WERI-Rb-1 (cell line): ENCODE measurements around the gene DNAJC11.

Source experiments
- DNase-seq: peaks from one replicate; pipeline ENCODE4 v3.0.0-alpha.2; 2020
- H3K27ac ChIP-seq: fragments of 250-450 bp; sonication (Bioruptor Pico); 2 replicates; pipeline ENCODE4 v1.5.1; 2020; ENCODE audit warnings: mild to moderate bottlenecking, moderate library complexity
- H3K27me3 ChIP-seq: fragments of 250-450 bp; sonication (Bioruptor Pico); 2 replicates; pipeline ENCODE4 v1.5.1; 2021; ENCODE audit warnings: mild to moderate bottlenecking, low read depth, moderate library complexity; ENCODE audit not compliant: insufficient read depth, severe bottlenecking
- H3K36me3 ChIP-seq: fragments of 250-450 bp; sonication (Bioruptor Pico); 2 replicates; pipeline ENCODE4 v1.5.1; 2020; ENCODE audit warnings: mild to moderate bottlenecking, moderate library complexity
- H3K4me3 ChIP-seq: 2 replicates; pipeline ENCODE4 v1.5.1; 2011; ENCODE audit warnings: low read depth, mild to moderate bottlenecking, control low read depth, low read length
- H3K9me3 ChIP-seq: fragments of 250-450 bp; sonication (Bioruptor Pico); 2 replicates; pipeline ENCODE4 v1.5.1; 2021; ENCODE audit warnings: mild to moderate bottlenecking, moderate library complexity; ENCODE audit not compliant: severe bottlenecking
- TF ChIP-seq, protein P1 (sequence below): IDR thresholded peaks from 2 replicates; pipeline ENCODE4 v1.5.1; 2011; ENCODE audit warnings: low read depth, mild to moderate bottlenecking, control low read depth, inconsistent platforms, low read length

Gene DNAJC11

DNA sequence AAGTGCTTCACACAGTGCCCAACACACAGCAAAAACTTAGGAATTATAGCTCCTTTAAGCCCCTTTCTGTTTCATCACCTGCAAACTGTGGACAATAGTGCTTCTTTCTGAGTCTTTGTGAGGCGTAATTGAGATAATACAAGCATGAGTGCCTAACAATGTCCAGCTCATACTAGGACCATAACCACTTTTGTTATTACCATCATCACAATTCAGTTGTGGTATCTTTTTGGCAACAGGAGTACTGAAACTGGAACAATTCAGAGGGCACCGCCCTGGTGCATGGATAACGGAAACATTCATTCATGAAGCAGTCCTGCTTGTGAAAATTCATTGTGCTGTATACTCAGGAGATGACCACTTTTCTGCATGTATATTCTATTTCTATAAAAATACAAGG is 18.2 kb downstream of the DNAJC11 start:
- TF ChIP-seq, protein P1, sequence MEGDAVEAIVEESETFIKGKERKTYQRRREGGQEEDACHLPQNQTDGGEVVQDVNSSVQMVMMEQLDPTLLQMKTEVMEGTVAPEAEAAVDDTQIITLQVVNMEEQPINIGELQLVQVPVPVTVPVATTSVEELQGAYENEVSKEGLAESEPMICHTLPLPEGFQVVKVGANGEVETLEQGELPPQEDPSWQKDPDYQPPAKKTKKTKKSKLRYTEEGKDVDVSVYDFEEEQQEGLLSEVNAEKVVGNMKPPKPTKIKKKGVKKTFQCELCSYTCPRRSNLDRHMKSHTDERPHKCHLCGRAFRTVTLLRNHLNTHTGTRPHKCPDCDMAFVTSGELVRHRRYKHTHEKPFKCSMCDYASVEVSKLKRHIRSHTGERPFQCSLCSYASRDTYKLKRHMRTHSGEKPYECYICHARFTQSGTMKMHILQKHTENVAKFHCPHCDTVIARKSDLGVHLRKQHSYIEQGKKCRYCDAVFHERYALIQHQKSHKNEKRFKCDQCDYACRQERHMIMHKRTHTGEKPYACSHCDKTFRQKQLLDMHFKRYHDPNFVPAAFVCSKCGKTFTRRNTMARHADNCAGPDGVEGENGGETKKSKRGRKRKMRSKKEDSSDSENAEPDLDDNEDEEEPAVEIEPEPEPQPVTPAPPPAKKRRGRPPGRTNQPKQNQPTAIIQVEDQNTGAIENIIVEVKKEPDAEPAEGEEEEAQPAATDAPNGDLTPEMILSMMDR = no peak
- Histone ChIP-seq H3K4me3 (no peak overlapping the region), H3K27me3 (no peaks in the 10 kb centered on the region), H3K36me3 (peaks cover 22% of the 10 kb centered on the region), H3K27ac (no peak overlapping the region), H3K9me3 (no peaks in the 10 kb centered on the region)
- no peak for DNase-seq

DNA sequence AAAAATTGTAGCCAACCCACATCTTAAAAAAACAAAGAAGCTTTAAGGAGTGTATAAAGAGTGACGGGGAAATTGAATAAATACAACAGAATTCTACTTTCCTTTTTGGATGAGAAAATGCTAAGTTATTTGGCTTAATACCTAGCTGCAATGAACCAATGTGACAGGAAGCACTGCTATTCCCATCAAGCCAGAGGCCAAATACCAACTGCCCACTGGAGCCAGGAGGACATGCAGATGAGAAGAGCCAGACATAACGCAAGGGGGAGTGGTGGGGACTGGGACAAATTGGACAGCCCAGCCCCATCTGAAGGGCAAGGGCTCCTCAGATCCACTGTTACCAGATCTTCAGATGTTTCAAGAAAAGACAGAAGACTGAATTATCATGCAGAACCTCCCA is 25.7 kb downstream of the DNAJC11 start:
- TF ChIP-seq, protein P1 = no peak
- Histone ChIP-seq H3K27me3 (no peaks in the 10 kb centered on the region), H3K27ac (no peak overlapping the region), H3K36me3 (peaks cover 56% of the 10 kb centered on the region), H3K9me3 (no peaks in the 10 kb centered on the region), H3K4me3 (no peak overlapping the region)
- DNase-seq = no peak

DNA sequence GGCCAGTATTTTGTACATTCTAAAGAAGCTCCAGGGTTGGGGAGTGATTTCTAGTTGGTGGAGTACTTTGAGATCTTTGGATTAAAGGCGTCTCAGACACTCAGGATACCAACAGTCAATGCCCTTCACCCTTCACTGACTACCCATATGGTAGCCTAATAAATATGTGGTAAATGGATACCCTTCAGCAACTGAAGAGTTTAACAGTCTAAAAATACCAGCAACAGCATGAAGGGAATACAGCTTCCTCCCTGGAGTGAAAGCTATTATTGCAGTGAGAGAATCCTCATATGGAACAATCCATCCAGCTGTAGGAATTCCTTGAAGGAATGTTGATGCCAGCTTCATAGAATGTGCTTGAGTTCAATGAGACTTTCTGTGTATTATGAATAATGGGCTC is 26.8 kb downstream of the DNAJC11 start:
- peaks cover 49% of the 10 kb centered on the region for H3K36me3 ChIP-seq
- TF ChIP-seq, protein P1 = no peak
- peak overlapping the region; percentile 59 for H3K27ac ChIP-seq
- no peak overlapping the region for H3K4me3 ChIP-seq
- no peak for DNase-seq
- H3K27me3 ChIP-seq = no peaks in the 10 kb centered on the region
- H3K9me3 ChIP-seq = no peaks in the 10 kb centered on the region

GRCh38 chr1:6673816-6674398 is 27.7 kb downstream of the DNAJC11 start:
- no peak for DNase-seq
- no peaks in the 10 kb centered on the region for H3K9me3 ChIP-seq
- no peak overlapping the region for H3K4me3 ChIP-seq
- peak overlapping the region; percentile 59 for H3K27ac ChIP-seq
- H3K36me3 ChIP-seq = peaks cover 43% of the 10 kb centered on the region
- TF ChIP-seq, protein P1 = no peak
- H3K27me3 ChIP-seq = no peaks in the 10 kb centered on the region

GRCh38 chr1:6672558-6672957 is 29.1 kb downstream of the DNAJC11 start:
- TF ChIP-seq, protein P1 = no peak
- H3K9me3 ChIP-seq = no peaks in the 10 kb centered on the region
- no peaks in the 10 kb centered on the region for H3K27me3 ChIP-seq
- no peak overlapping the region for H3K4me3 ChIP-seq
- H3K27ac ChIP-seq = no peak overlapping the region
- H3K36me3 ChIP-seq = peaks cover 35% of the 10 kb centered on the region
- no peak for DNase-seq

DNA sequence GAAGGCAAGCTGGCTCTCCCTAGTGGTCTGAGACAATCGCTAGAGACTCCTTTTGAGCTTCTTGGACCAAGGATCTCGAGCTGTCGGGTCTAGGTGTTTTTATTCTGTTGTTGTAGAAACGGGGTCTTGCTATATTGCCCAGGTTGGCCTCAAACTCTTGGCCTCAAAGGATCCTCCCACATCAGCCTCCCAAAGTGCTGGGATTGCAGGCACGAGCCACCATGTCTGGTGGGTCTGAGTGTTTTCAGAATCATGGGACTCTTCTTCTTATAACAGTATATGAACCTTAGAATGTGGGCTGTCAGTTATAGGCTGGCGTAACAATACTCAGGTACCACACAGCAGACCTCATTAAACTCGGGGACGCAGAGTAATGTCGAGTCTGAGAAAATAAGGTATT is 33.1 kb downstream of the DNAJC11 start:
- Histone ChIP-seq H3K4me3 (no peak overlapping the region), H3K36me3 (peaks cover 26% of the 10 kb centered on the region), H3K27ac (no peak overlapping the region), H3K27me3 (no peaks in the 10 kb centered on the region), H3K9me3 (no peaks in the 10 kb centered on the region)
- TF ChIP-seq, protein P1 = no peak
- DNase-seq = no peak
